Esophagus (tissue), 2 donors: ENCODE results near the gene TMEM19. TPM values are rescaled to one million over a fixed set of nuclear protein-coding genes. Genes with fewer than 3 reads are reported as not detected.

Source experiments
- H3K27ac ChIP-seq, 2 donors: one replicate each; pipeline ENCODE4 v1.5.1; 2013; ENCODE audit warnings: low read depth in 2 of 2, mild to moderate bottlenecking in 2 of 2, inconsistent platforms in 1 of 2, low read length in 1 of 2, moderate library complexity in 1 of 2
- H3K27me3 ChIP-seq, 2 donors: one replicate each; pipeline ENCODE4 v1.6.1; 2013; ENCODE audit warnings: low read length in 2 of 2, control low read depth in 1 of 2, mild to moderate bottlenecking in 1 of 2; ENCODE audit not compliant: insufficient read depth in 2 of 2, control insufficient read depth in 1 of 2
- H3K36me3 ChIP-seq, 2 donors: one replicate each; pipeline ENCODE4 v1.6.1; 2013; ENCODE audit warnings: low read length in 1 of 2; ENCODE audit not compliant: control insufficient read depth in 2 of 2, insufficient read depth in 2 of 2
- H3K4me1 ChIP-seq, 2 donors: one replicate each; pipeline ENCODE4 v1.6.1; 2013; ENCODE audit warnings: low read length in 1 of 2; ENCODE audit not compliant: control insufficient read depth in 2 of 2, insufficient read depth in 2 of 2
- H3K4me3 ChIP-seq, 2 donors: one replicate each; pipeline ENCODE4 v1.5.1; 2013; ENCODE audit warnings: low read length in 2 of 2, mild to moderate bottlenecking in 2 of 2, low read depth in 1 of 2, moderate library complexity in 1 of 2
- H3K9me3 ChIP-seq, 2 donors: one replicate each; pipeline ENCODE4 v1.6.1; 2013; ENCODE audit warnings: mild to moderate bottlenecking in 2 of 2, low read depth in 1 of 2, low read length in 1 of 2, moderate library complexity in 1 of 2; ENCODE audit not compliant: control insufficient read depth in 2 of 2, insufficient read depth in 1 of 2
- WGBS, 2 donors: extraction: QIAGEN DNeasy Blood & Tissue Kit; methylation state at CpG; one replicate each; pipeline ENCODE4 v1.1.7; 2013; 5-methylcytosine and 5-hydroxymethylcytosine counted together
- polyA plus RNA-seq, 2 donors: library from polyadenylated mRNA; stranded (reverse); fragments of 200-250 nt; gene quantifications; one replicate each; pipeline ENCODE4 v1.2.3, GENCODE V29; 2013
- donor health status: healthy with polysubstance abuse.
- donor health status: Bipolar disorder and iron deficiency.

Gene TMEM19
- polyA plus RNA-seq, 2 donors: 15.5 to 32.1 TPM

DNA sequence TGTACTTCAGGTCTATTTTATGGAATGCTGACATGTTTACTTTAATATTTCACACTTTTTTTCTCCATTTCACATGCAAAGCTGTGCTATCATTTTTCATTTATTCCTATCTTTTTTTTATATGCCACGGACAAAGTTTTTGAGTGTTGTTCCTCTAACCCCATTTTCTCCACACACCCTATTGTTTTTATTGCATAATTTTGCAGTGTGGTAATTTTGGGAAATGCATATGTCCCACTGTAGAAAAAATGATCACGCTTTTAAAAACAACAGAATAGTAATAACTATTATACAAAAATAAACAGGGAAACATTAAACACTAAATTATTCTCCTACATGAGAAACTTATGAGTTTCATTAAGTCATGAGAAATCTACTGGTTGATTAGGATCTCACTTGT lies 36.5 kb upstream of the TMEM19 start:
- no peak overlapping the region for H3K4me3 ChIP-seq
- no peaks in the 10 kb centered on the region for H3K27me3 ChIP-seq
- H3K27ac ChIP-seq: no peak overlapping the region
- no peaks in the 10 kb centered on the region for H3K4me1 ChIP-seq
- WGBS, 2 donors: 87 to 89% methylated on average over 2 of the region's 2 CpGs
- H3K36me3 ChIP-seq: peaks cover 0 to 2% of the 10 kb centered on the region in 2 donors
- H3K9me3 ChIP-seq: no peaks in the 10 kb centered on the region

DNA sequence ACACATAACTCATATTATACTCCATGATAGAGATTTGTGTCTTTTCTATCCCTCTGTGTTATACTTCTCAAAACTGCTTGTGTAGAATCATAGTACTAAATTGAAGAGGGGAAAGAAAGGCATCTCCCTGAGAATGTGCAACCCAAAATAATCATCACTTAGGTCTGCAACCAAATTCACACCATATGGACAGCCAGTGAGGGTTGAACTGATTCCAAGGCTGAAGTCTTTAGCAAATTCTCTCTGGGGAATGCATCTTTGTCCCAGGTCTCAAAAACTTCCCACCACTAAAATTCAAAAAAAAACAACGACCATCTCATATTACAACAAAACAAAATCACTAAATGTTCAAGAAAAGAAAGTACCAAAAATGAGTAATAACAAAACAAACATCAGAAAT lies 33.2 kb upstream of the TMEM19 start:
- Histone ChIP-seq H3K9me3 (no peaks in the 10 kb centered on the region), H3K27ac (no peak overlapping the region), H3K4me1 (no peaks in the 10 kb centered on the region), H3K36me3 (no peaks in the 10 kb centered on the region), H3K27me3 (no peaks in the 10 kb centered on the region), H3K4me3 (no peak overlapping the region)
- 87 to 95% methylated on average over 1 of the region's 1 CpG for WGBS, 2 donors

DNA sequence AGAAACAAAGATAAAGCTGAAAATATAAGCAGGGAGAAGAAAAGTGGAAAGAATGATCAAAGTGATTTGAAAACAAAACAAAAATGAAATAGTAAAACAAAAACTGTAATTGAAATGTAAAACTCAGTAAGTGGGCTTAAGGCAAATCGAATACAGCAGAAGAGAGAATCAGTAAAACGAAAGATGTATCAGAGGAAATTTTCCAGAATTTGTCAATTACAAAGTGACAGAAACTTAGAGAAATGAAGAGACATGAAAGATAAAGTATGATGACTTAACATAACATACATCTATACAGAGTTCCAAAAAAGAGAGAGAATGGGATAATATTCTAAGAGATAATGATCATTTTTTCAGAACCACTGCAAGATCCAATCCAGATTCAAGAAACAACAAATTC lies 32.7 kb upstream of the TMEM19 start:
- H3K27me3 ChIP-seq: no peaks in the 10 kb centered on the region
- no peaks in the 10 kb centered on the region for H3K9me3 ChIP-seq
- WGBS, 2 donors: 94 to 97% methylated on average over 2 of the region's 2 CpGs
- no peaks in the 10 kb centered on the region for H3K4me1 ChIP-seq
- no peak overlapping the region for H3K4me3 ChIP-seq
- H3K36me3 ChIP-seq: no peaks in the 10 kb centered on the region
- no peak overlapping the region for H3K27ac ChIP-seq

DNA sequence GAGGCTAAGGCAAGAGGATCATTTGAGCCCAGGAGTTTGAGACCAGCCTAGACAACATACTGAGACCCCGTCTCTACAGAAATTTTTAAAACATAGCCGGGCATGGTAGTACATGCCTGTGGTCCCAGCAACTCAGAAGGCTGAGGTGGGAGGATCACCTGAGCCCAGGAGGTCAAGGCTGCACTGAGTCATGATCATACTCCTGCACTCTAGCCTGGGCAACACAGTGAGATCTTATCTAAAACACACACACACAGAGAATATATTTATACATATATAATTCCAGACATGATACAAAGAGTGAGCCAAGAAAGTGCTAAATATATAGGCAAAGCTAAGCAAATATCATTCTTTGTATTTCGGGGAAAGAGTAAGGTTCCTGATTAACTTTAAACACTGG lies 31.7 kb upstream of the TMEM19 start:
- H3K9me3 ChIP-seq: no peaks in the 10 kb centered on the region
- H3K27ac ChIP-seq: no peak overlapping the region
- no peaks in the 10 kb centered on the region for H3K36me3 ChIP-seq
- H3K4me1 ChIP-seq: no peaks in the 10 kb centered on the region
- H3K27me3 ChIP-seq: no peaks in the 10 kb centered on the region
- 81 to 82% methylated on average over 3 of the region's 3 CpGs for WGBS, 2 donors
- no peak overlapping the region for H3K4me3 ChIP-seq

DNA sequence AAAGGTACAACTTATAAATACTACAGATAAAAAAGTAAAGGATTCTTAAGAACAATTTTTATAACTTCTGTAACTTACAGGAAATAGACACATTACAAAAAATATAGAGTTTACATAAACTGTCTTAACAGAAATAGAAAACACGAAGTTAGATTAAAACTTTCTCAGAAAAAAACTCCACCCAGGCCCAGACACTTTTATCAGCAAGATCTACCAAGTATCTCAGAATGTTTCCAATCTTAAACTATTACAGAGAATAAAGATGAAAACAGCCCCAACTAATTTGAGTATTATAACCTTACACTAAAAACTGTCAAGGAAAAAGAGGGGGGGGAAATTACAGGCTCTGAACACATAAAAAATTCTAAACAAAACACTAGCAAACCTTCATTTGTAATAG lies 30.4 kb upstream of the TMEM19 start:
- H3K9me3 ChIP-seq: no peaks in the 10 kb centered on the region
- H3K27me3 ChIP-seq: no peaks in the 10 kb centered on the region
- no peaks in the 10 kb centered on the region for H3K4me1 ChIP-seq
- H3K4me3 ChIP-seq: no peak overlapping the region
- no peak overlapping the region for H3K27ac ChIP-seq
- 45 to 53% methylated on average over 1 of the region's 1 CpG for WGBS, 2 donors
- H3K36me3 ChIP-seq: no peaks in the 10 kb centered on the region

DNA sequence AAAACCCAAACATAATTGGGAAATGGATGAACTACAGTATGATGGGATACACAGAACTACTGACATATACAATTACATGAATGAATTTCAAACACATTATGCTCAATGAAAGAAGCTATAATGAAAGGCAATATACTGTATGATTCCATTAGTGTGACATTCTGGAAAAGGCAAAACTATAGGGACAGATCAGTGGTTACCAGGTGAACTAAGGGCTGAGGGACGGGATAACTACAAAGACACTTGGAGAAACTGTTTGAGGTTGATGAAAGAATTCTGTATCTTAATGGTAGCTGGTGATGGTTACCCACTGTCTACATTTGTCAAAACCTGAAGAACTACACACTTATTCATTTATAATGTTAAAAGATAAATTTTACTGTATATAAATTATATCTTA lies 30.0 kb upstream of the TMEM19 start:
- Histone ChIP-seq H3K9me3 (no peaks in the 10 kb centered on the region), H3K36me3 (no peaks in the 10 kb centered on the region), H3K27me3 (no peaks in the 10 kb centered on the region), H3K4me3 (no peak overlapping the region), H3K27ac (no peak overlapping the region), H3K4me1 (no peaks in the 10 kb centered on the region)
- 92 to 100% methylated on average over 1 of the region's 1 CpG for WGBS, 2 donors

DNA sequence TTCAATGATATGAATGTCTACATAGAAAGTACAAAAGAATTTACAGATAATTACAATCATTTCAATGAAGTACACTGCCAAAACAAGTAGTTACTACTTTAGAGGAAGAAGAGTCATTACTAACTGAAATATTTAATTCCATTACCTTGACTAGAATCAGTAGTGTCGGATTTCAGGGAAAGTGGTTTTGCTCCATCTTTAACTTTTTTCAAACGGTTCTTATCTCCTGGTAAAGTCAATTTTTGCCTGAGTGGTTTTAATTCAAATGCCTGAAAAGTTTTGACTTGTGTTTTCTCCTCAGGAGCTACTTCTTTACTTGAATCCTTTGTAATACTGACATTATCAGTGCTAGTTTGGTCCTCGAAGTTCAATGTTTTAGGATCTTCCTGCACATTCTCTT lies 29.1 kb upstream of the TMEM19 start:
- Histone ChIP-seq H3K9me3 (no peaks in the 10 kb centered on the region), H3K4me3 (no peak overlapping the region), H3K36me3 (no peaks in the 10 kb centered on the region), H3K27ac (no peak overlapping the region), H3K27me3 (no peaks in the 10 kb centered on the region), H3K4me1 (no peaks in the 10 kb centered on the region)
- 71 to 82% methylated on average over 3 of the region's 3 CpGs for WGBS, 2 donors

DNA sequence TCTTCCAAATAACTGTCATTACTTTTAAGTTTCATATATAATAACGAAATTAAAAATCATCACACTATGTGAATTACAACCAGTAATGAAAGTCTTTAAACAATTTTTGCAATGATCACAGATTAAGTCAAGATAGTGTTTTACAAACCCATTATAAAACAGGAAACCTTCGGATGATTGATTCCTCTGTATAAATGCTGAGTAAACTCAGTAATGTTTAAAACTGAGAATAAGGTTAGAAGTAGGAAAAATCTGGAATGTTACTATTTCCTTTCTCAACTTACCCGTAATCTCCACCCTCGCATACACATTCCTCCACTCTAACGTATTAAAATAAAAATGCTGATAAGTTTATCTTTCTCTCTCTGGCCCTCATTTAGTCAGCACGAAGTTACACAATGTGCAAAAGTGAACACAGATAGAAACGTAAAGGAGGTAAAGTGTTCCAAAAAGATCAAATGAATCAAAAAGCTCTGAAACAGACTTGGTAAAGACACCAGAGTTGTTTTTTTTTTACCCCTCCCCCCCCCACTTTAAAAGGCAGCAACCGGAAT lies 23.8 kb upstream of the TMEM19 start:
- Histone ChIP-seq H3K27ac (no peak overlapping the region), H3K4me1 (no peaks in the 10 kb centered on the region), H3K9me3 (no peaks in the 10 kb centered on the region), H3K36me3 (no peaks in the 10 kb centered on the region), H3K4me3 (peak overlapping the region in 1 of 2 donors; percentile 78), H3K27me3 (no peaks in the 10 kb centered on the region)
- WGBS, 2 donors: 5 to 6% methylated on average over 8 of the region's 8 CpGs

DNA sequence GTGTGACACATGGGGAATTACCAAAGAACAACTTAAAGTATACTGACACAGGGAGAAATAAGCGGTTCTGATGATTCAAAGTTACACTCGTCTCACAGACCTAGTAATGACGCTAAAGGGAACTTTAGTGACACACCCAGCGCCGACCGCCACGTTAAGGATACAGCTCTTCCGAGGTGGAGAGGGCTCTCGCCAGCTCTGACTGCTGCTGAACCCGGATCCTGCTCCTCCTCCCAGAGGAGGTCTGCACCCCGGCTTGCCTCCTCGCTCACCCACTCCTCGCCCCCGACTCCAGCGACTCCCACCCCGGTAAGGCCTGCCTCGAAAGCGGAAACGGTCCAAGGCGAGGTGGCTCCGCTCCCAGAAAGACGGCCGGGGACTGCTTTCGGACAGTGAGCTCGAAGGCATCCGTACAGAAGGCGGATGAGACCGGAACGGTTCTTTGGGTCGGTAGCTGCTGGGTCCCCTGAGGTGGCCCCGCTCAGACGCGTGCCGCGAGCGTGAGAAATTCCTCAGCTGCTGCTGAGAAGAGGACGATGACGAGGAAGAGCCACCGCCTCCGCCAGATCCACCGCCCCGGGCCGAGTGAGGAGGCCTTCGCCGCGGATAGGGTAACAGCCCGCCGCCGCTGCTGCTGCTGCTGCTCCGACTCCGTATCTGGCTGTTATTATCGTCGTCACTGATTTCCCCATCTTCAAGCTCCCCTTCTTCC lies 22.9 kb upstream of the TMEM19 start:
- Histone ChIP-seq H3K4me3 (peak overlapping the region; percentile 78 to 97), H3K4me1 (no peaks in the 10 kb centered on the region), H3K9me3 (no peaks in the 10 kb centered on the region), H3K36me3 (no peaks in the 10 kb centered on the region), H3K27ac (peak overlapping the region; percentile 98 to 99), H3K27me3 (no peaks in the 10 kb centered on the region)
- 0 to 1% methylated on average over 53 of the region's 53 CpGs for WGBS, 2 donors
